ENCODE results near the gene S100A16.

S100A16 gene, protein sequence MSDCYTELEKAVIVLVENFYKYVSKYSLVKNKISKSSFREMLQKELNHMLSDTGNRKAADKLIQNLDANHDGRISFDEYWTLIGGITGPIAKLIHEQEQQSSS

GRCh38 chr1:153612755-153613331 lies at the start of gene S100A16:
TSS of gene S100A16 (minus strand) at chr1:153613137. CDS start at chr1:153608151, 4,986 bp downstream.
- peak within 1 kb of the TSS; percentile 83 for H3K4me3 ChIP-seq (ENCODE audit: low read depth, low read length)
- ChIA-PET POLR2A (interaction anchor here (0.6 to 9.4 kb wide), 14 partner anchors 9 to 106 kb away, joined by 3 to 127 read pairs (median 6); partner anchors contain the start of genes CHTOP, S100A1, S100A13 and S100A6), CTCF (interaction anchor here (0.6 to 12.8 kb wide), 12 partner anchors 8 to 373 kb away, joined by 3 to 178 read pairs (median 4); partner anchors contain the start of genes CHTOP, RAB13, S100A1 and S100A13)
- DNase-seq (ENCODE audit: low read depth, low spot score) = no peak
- TF ChIP-seq CTCF (IDR thresholded peaks at IDR 0.05; ENCODE audit: insufficient read depth, low read length, missing control alignments) = no peak

DNA sequence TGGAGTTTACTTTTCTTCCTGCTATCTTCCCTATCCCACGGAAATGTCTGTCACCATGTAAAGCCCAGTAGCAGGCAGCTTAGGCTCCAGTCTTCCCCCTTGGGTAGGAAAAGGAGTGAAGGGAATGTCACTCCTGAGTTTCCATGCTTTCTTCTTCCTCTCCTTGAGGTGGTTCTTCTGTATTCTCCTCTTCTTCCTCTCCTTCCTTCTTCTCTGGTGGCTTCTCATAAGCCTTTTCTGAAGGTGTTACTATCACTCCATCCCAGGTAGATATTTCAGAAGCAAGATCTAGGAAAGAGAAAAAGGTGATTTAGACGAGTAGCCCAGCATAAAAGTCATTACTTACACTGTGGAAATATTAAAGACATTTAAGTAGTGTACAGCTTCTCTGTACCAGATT lies 49.3 kb upstream of the S100A16 start:
- no peak for TF ChIP-seq CTCF (IDR thresholded peaks at IDR 0.05; ENCODE audit: insufficient read depth, low read length, missing control alignments)
- no peak overlapping the region for H3K4me3 ChIP-seq (ENCODE audit: low read depth, low read length)
- ChIA-PET CTCF (interaction anchor here (1.1 to 4.6 kb wide), 2 partner anchors 91 to 324 kb away, joined by 4 to 28 read pairs; partner anchors contain the start of gene RAB13), POLR2A (interaction anchor here (3.6 kb wide), 1 partner anchor 35 kb away, joined by 11 read pairs; the partner anchor contains the start of genes S100A1 and S100A13)
- DNase-seq (ENCODE audit: low read depth, low spot score) = no peak

DNA sequence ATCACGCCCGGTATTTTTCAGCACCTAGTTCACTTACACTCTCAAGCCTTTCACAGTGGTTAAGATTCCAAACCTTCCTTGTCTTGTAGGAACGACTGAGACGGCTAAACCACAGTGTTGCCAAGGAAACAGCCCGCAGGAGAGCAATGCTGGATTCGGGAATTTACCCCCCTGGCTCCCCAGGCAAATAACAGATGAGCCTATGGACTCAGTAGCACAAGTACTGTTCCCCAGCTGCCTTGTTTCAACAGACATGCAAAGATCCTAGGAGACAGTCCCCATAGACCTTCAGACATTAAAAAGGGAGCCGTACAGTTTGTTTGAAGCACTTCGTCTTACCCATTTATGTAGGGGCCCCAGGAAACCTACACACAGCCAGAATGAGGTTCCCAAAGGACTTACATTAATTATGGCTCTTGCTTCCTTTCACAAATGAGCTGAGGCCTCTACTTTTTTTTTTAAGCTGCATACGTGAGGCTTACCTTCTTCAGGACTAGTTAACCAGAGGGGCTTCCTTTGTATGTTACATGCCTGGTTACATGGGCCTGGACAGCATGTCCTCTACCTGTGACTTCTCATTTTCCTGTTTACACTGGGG lies 48.3 kb upstream of the S100A16 start:
- H3K4me3 ChIP-seq (ENCODE audit: low read depth, low read length) = no peak overlapping the region
- CTCF ChIA-PET = interaction anchor here (1.1 to 4.6 kb wide), 2 partner anchors 90 to 325 kb away, joined by 4 to 28 read pairs; partner anchors contain the start of gene RAB13
- DNase-seq (ENCODE audit: low read depth, low spot score) = no peak
- POLR2A ChIA-PET = interaction anchor here (3.6 kb wide), 1 partner anchor 34 kb away, joined by 11 read pairs; the partner anchor contains the start of genes S100A1 and S100A13
- no peak for TF ChIP-seq CTCF (IDR thresholded peaks at IDR 0.05; ENCODE audit: insufficient read depth, low read length, missing control alignments)

DNA sequence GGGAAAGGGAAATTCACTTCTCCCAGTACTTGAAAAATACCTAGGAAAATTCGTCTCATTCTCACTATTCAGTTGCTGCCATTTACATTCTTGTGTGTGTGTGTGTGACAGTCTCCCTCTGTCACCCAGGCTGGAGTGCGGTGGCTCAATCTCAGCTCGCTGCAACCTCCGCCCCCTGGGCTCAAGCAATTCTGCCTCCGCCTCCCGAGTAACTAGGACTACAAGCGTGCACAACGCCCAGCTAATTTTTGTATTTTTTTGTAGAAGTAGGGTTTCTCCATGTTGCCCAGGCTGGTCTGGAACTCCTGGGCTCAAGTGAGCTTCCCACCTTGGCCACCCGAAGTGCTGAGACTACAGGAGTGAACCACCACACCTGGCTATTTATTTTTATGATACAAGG lies 46.7 kb upstream of the S100A16 start:
- ChIA-PET CTCF (interaction anchor here (0.9 to 4.6 kb wide), 11 partner anchors 7 to 305 kb away, joined by 3 to 28 read pairs (median 4); no protein-coding TSS in a partner anchor), POLR2A (interaction anchor here (1.1 to 3.6 kb wide), 2 partner anchors 20 to 32 kb away, joined by 4 to 11 read pairs; partner anchors contain the start of genes S100A1 and S100A13)
- peak overlapping the region; percentile 92 for H3K4me3 ChIP-seq (ENCODE audit: low read depth, low read length)
- TF ChIP-seq CTCF (IDR thresholded peaks at IDR 0.05; ENCODE audit: insufficient read depth, low read length, missing control alignments) = no peak
- DNase-seq (ENCODE audit: low read depth, low spot score) = no peak

- POLR2A ChIA-PET = interaction anchor here (1.1 to 3.6 kb wide), 2 partner anchors 19 to 32 kb away, joined by 4 to 11 read pairs; partner anchors contain the start of genes S100A1 and S100A13
- no peak for TF ChIP-seq CTCF (IDR thresholded peaks at IDR 0.05; ENCODE audit: insufficient read depth, low read length, missing control alignments)
- peak overlapping the region; percentile 92 for H3K4me3 ChIP-seq (ENCODE audit: low read depth, low read length)
- CTCF ChIA-PET = interaction anchor here (0.8 to 4.6 kb wide), 11 partner anchors 8 to 164 kb away, joined by 3 to 28 read pairs (median 5); no protein-coding TSS in a partner anchor
- DNase-seq (ENCODE audit: low read depth, low spot score) = no peak
Measured at GRCh38 chr1:153659175-153659534, 46.2 kb upstream of the S100A16 start.
